Kidney glomerular epithelial cell (primary cell): ENCODE results near the gene DNAJC11.
"Not testable (repeated sequence)": the region's sequence is repeated elsewhere in the genome, so short reads cannot be mapped to it uniquely, and the experiment has no call there.

Experiments used
- DNase-seq: peaks from one replicate; lab custom pipeline; 2025; lab: John Stamatoyannopoulos, UW

The DNAJC11 gene, protein sequence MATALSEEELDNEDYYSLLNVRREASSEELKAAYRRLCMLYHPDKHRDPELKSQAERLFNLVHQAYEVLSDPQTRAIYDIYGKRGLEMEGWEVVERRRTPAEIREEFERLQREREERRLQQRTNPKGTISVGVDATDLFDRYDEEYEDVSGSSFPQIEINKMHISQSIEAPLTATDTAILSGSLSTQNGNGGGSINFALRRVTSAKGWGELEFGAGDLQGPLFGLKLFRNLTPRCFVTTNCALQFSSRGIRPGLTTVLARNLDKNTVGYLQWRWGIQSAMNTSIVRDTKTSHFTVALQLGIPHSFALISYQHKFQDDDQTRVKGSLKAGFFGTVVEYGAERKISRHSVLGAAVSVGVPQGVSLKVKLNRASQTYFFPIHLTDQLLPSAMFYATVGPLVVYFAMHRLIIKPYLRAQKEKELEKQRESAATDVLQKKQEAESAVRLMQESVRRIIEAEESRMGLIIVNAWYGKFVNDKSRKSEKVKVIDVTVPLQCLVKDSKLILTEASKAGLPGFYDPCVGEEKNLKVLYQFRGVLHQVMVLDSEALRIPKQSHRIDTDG

DNA sequence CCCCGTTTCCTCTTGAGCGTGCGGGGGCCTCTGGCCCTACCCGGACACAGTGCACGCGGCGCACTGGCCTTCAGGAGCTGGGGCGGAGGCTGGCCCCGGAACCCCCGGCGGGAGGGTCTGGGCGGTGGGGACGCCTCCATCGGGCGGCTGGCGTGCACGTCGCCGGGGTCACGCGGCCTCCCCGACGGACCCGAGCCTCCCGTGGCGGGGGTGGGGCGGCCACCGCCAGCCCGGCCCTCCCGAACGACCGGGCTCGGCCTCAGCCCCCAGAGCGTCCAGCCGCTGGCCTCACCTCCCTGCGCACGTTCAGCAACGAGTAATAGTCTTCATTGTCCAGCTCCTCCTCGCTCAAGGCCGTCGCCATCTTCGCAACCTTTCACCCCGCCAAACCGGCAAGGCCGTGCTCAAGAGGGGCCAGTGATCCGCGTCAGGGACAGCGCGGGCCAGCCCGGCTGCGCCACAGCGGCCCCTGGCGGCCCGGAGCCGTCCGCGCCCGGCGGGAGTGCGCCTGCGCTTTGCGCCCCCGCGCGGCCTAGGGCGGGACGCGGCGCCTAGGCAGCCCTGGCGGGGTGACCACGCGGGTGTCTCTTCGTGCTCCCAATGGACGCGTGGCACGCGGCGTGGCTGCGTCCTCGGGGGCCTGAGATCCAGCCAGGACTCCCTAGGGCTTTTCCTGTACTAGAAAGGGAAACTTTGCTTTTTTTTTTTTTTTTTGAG is at the start of gene DNAJC11:
DNAJC11 (minus strand) TSS at position 380 of the 717 bp plus-strand sequence; CDS start at position 364, 16 bp downstream.
- peak; percentile 80 for DNase-seq

DNA sequence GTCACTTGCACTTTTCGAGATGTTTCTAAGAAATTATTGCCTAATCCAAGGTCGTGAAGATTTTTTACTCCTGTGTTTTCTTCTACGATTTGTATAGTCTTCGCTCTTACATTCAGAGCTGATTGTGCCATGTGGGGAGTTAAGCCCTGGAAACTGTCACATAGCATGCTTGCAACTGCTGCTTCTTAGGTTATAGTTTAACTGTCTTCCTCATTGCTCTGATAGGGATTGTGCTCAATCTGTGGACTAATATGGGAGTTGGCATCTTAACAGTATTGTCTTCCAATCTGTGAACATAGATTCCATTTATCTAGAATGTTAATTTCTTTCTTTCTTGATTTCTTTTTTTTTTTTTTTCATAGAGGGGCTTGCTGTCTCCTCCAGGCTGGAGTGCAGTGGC is 48.9 kb upstream of the DNAJC11 start:
- no peak for DNase-seq

DNA sequence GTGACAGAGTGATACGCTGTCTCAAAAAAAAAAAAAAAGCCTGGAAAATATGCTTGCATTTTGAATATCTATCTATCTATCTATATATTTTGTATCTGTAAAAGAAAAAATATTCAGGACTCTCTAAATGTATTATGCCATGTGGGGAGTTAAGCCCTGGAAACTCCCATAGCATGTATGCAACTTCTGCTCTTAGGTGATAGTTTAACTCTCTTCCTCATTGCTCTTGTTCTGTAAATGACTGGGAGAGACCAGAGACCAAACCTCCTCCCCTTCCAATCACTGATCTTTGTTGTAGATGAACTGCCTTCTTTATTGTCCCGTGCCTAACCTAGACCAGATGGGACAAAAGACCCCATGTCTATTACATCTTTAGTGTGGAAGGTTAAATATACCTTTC is 46.1 kb upstream of the DNAJC11 start:
- no peak for DNase-seq

DNA sequence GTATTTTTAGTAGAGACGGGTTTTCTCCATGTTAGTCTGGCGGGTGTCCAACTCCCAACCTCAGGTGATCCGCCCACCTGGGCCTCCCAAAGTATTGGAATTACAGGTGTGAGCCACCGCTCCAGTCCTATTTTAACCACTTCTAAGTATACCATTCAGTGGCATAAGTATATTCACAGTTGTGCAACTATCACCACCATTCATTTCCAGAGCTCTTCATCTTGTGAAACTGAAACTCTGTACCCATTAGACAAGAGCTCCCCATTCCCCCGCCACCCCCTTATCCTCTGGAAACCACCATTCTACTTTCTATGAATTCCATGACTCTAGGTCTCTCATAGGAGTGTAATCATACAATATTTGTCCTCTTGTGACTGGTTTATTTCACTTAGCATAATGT is 43.5 kb upstream of the DNAJC11 start:
- no peak for DNase-seq

DNA sequence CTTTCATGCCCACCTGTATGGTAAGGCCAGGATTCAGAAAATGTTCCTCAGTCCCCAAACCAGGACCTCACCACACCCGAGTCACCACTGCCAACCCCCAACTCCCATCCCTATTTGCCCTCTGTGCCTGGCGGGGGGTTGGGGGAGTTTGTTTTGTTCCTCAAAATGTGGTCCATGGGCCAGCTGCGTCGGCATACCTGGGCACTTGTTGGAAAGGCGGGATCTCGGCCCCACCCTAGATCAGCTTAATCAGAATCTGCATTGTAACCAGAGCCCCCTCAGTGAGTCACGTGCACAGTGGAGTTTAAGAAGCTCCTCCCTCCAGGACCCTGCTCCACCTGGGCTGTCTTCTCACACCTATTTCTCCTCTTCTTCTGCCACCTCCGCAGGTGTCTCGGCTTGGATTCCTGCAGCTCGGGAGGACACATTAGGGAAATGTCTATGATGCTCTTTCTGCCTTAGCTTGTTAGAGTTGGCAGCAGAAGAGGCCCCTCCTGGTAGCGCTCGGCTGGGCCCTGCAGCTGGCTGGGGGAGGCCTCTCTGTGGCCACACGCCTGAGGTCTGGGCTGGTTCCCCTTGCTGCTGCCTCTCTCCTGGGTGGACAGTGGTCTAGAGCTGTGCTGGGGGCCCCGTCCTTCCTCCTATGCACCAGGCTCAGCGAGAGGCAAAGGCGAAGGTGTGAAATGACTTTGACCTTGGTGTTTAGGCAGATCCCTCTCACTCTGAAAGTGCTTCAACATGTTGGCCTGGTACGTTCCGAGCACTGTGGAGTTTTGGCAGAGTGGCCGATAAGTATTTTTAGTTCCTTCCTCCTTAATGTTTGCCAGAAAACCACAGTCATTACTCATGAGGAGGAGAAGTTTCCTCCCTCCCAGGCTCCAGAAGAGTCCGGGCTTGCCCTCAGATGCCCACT is 41.8 kb upstream of the DNAJC11 start:
- peak; percentile 76 for DNase-seq

DNA sequence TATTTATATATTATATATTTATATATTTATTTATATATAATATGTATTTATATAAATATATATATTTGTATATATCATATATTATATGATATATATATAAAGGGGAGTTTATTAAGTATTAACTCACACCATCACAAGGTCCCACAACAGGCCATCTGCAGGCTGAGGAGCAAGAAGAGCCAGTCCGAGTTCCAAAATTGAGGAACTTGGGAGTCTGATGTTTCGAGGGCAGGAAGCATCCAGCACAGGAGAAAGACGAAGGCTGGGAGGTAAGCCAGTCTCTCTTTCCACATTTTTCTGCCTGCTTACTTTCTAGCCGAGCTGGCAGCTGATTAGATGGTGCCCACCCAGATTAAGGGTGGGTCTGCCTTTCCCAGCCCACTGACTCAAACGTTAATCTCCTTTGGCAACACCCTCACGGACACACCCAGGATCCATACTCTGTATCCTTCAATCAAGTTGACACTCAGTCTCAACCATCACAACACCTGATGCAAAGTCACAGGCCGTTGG is 41.1 kb upstream of the DNAJC11 start:
- not testable (repeated sequence) for DNase-seq

DNA sequence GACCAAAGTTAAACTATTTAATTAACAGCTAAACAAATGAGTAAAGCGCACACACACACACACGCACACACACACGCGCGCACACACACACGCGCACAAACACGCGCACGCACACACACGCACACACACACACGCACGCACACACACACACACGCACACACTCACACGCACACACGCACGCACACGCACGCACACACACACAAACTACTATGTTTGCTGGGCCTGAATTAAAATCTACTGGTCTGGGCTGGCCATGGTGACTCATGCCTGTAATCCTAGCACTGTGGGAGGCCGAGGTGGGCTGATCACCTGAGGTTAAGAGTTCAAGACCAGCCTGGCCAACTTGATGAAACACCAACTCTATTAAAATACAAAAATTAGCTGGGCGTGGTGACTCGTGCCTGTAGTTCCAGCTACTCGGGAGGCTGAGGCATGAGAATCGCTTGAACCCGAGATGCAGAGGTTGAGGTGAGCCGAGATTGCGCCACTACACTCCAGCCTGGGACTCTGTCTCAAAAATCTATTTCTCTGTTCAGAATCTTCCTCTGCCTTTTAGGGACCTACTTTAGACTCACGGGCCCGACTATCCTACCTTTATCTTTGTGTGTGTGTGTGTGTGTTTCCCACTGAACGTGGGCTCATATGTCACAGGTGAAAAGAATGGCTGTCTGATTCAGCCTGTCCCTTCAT is 37.5 kb upstream of the DNAJC11 start:
- DNase-seq = no peak

DNA sequence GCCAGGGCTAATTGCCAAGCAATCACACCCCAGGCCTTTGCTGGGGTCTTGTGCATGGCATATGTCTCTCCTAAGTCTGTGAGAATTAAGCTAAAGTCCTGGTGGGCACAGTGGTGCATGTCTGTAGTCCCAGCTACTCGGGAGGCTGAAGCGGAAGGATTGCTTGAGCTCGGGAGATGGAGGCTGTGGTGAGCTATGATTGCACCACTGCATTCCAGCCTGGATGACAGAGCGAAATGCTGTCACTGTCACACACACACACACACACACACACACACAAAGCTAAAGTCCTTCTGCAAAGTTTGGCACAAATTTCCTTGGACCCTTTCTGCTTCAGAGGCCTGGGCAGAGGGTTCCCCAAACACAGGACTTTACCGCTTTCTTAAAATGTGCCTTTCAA is 31.3 kb upstream of the DNAJC11 start:
- no peak for DNase-seq

DNA sequence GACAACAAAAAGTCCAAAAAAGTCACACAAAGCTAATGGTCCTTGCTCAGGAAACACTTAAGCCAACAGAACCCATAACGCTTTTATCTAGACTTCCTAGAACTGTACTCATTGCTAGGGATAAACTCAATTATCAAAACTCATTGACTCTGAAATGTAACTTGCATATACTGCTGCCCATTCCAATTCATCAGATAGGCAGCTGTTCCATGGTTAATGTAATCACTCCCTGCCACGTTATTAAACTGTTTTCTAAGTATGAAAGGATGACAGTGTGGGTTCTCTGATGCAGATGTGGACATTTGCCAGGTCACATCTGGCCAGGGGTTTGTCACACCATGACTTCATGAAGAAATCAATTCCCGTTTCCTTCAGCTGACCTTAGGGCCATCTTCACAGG is 30.3 kb upstream of the DNAJC11 start:
- no peak for DNase-seq

DNA sequence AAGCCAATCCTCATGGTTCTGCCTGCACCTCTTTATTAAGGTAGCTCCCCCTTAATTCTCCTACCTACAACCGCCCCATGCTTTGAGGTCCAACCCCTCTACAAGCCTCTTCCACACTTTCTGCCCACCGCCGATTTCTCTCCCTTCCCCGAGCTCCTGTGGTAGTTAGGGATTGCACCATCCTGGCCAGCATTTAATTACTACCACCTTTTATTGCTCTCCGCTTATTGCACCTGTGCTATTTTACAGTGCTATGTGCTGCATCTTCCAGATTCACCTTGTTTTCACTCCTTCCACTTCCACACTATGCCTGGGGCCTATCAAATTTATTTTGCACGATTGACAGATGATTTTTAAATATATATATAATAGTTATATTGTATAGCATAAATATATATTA is 29.3 kb upstream of the DNAJC11 start:
- DNase-seq = no peak

DNA sequence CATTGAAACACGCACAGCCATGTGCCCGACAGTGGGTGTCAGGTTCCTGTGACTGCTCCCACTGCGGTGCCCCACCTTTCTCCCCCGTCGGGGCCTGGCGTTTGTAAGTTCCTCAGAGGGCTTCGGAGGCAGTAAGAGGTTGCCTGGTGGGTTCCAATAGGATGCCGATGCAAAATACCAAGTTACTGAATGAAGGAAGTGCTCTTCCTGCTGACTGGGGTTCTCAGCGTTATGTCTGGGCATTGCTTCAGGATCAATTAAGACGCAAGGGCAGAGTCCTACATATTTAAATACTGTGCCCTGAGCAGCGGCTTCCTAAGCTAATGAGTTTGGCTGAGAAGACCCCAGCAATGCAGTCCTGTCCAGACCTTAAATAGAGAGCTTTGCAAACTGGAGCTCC is 28.9 kb upstream of the DNAJC11 start:
- no peak for DNase-seq

DNA sequence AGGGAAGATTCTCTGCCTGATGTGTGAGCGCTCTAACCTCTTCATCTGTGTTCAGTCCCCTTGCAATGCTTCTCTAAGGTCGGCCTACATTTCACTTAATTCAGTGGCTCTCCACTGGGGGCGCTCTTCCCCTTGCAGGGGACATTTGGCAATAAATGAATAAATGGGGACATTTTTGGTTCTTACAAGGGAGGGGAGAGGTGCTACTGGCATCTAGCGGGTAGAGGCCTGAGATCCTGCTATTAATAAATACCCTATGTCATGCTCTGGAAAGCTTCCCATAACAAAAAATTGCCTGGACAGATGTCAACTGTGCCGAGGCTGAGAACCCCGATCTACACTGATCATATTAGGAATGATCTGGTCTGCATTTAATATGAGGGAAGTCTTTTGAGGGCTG is 25.9 kb upstream of the DNAJC11 start:
- peak; percentile 16 for DNase-seq

DNA sequence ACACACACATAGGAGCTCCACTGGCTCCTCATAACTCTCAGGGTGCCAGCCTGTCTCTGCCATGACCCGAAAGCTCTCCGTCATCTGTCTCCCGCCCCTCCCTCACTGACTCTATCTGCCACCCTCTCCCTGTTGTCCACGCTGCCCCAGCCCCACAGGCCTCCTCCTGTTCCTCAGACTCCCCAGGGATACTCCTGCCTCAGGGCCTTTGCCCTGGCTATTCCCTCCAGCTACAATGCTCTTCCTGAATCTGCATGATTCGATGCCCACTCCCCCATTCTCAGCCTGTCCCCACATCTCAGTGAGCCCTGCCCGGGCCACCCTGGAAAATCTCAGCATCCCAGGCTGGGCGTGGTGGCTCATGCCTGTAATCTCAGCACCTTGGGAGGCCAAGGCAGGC is 24.6 kb upstream of the DNAJC11 start:
- no peak for DNase-seq

DNA sequence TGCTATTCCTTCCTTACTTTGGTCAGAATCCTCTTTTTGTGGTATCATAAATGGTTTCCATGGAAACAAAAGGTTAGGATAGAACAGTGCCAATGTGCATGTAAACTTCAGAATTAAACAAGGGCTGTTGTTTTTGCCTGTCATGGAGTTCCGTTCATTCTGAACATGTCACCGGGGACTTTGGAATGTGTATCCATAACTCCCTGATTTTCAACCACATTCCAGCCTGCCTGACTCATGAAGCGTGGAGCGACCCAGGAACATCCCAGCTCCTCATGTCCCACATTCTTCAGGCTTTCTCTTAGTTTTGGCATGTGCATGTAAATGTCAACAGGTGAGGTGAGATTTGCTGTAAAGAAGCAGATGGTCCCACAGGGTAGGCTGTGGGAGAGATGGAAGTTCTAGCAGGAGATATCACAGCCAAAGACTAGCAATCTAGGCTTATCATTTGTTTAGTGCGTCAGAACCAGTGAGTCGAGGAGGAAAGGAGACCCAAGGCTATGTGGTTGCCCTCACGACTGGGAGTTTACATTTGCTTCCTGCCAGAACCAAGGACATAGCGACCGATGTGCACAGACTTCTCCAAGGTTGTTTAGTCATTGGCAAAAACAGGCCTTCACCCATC is 23.0 kb upstream of the DNAJC11 start:
- DNase-seq = peak; percentile 100

DNA sequence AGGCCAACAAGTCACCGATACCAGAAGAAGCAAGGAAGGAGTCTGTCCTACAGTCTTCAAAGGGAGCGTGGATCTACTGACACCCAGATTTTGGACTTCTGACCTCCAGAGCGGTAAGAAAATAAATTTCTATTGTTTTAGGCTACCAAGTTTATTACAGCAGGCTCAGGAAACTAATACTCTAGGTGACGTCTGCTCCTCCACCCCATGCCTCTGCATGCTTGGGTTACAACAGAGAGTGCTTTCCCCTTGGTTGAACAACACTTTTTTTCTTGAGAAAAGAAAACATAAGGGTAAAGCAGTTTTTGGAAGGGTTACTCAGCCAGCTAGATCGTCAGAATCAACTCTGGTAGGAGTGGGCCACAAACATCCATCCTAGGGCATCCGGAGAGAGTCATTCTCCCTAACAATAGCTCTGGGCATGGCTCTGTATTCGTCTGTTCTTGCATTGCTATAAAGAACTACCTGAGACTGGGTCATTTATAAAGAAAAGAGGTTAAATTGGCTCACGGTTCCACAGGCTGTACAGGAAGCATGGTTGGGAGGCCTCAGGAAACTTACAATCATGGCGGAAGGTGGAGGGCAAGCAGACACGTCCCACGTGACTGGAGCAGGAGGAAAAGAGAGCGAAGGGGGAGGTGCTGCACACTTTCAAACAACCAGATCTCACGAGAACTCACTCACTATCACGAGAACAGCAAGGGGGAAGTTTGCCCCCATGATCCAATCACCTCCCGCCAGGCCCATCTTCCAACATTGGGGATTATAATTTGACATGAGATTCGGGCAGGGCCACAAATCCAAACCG is 22.2 kb upstream of the DNAJC11 start:
- peak; percentile 89 for DNase-seq

DNA sequence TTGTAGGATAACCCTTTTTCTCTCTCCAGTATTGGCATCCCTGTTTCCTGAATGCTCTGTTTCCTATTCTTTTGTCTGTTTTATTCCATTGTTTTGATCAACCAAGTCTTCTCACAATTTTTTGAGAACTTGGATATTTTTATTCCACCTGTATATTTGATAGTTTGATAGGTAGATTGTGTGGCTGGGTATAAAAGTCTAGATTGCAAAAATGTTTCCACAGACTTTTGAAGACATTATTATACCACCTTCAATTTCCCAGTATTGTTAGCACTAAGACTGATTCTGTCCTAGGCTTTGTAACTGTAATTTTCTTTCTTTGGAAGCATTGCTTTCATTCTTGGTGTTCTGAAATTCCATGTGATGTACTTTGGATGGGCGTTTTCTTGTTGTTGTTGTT is 9.6 kb upstream of the DNAJC11 start:
- no peak for DNase-seq

DNA sequence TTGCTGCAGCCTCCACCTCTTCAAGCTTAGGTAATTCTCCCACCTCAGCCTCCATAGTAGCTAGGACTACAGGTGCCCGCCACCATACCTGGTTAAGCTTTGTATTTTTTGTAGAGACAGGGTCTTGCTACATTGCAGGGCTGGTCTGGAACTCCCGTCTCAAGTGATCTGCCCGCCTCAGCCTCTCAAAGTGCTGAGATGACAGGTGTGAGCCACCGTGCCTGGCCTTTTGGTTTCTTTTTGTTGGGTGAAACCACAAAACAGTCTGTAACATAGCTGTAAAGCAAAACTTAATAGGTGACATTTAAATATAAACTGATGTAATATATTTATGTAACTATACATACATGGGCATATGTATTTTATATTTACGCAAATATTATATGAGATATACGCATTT is 3.1 kb upstream of the DNAJC11 start:
- DNase-seq = no peak

DNA sequence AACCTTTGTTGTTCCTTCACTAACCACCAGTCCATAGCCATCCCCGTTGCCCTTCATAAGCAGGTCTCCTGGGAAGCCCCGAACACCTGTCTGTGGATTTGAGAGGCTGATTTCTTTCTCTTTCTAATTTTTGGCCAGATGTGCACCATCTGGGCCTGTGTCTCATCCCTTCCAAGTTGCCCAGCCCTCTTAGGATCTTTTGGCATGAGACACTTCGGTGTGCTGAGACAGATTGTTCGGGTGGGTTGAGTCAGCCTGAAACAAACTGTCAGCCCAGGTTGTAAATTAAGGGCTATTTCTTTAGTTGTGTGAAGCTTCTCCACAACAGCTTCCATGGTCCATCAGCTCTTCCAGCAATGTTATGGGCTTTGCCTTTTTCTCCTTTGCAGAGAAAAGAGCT is 1.4 kb upstream of the DNAJC11 start:
- no peak for DNase-seq

DNA sequence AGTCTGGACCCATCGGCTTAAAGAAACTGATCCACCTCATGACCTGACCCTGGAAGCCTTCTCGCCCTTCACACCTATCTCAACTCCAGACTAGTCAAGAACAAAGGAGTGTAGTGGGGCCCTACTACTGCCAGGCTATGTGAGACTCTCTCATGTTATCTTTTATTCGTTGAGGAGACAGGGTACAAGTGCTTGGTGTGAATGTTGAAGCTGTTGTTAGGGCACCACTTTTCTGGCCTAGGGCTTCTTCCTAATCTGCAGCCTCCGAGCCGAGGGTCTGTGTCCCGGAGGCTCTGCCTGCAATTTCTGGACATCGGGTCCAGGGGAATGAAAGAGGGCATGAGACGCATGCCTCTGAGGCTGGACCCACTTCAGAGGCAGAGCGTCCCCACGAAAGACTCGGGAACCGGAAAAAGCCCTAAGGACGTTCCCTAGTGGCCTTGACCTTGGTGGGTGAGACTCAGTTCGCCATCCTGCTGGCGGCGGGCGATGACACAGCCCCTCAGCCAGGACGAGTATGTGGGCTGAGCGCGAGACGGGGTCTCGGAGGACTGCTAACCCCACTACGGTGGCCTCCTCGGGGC is 671 bp downstream of the DNAJC11 start:
- DNase-seq = no peak

DNA sequence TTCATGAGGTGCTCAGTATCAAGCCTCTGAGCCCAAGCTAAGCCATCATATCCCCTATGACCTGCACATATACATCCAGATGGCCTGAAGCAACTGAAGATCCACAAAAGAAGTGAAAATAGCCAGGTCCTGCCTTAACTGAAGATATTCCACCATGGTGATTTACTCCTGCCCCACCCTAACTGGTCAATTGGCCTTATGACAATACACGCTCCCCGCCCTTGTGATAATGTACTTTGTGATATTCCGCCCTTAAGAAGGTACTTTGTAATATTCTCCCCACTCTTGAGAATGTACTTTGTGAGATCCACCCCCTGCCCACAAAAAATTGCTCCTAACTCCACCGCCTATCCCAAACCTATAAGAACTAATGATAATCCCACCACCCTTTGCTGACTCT is 1.7 kb downstream of the DNAJC11 start:
- DNase-seq = not testable (repeated sequence)
